CD4-positive, alpha-beta T cell treated with Interleukin-12 subunit alpha and Interleukin-12 subunit beta, for 1 hour (primary cell): ENCODE data around the gene GCGR.

ENCODE experiments used
- DNase-seq: peaks from one replicate; pipeline ENCODE4 v3.0.0-alpha.2; 2020

Gene GCGR

DNA sequence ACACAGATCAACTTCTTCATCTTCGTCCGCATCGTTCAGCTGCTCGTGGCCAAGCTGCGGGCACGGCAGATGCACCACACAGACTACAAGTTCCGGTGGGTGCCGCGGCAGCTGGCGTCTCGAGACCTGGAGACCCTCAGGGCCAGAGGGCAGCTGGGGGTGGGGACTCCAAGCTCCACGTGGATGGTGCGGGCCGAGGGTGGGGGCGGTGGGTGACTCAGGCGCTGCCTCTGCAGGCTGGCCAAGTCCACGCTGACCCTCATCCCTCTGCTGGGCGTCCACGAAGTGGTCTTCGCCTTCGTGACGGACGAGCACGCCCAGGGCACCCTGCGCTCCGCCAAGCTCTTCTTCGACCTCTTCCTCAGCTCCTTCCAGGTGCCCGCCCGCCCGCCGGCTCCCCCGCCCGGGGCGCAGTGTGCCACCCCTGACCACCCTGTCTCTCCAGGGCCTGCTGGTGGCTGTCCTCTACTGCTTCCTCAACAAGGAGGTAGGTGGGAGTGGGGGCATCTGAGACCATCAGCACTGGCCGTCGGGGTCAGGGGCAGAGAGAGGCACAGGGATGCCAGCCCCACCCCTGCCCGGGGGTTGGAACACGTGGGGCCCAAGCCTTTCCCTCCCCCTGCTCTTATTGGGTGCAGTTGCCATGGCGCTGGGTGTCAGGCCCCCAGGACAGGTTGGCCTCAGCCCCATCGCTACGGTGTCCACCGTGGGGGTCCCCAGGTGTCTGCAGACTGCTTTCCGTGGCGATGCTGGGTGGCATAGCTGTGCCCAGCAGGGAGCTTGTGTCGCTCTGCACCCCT lies 8.8 kb downstream of the GCGR start:
- DNase-seq = no peak

GRCh38 chr17:81813371-81813684 lies 9.4 kb downstream of the GCGR start:
- DNase-seq = no peak

- DNase-seq = no peak
These were observed 10.1 kb downstream of the GCGR start for GRCh38 chr17:81813861-81814683.

DNA sequence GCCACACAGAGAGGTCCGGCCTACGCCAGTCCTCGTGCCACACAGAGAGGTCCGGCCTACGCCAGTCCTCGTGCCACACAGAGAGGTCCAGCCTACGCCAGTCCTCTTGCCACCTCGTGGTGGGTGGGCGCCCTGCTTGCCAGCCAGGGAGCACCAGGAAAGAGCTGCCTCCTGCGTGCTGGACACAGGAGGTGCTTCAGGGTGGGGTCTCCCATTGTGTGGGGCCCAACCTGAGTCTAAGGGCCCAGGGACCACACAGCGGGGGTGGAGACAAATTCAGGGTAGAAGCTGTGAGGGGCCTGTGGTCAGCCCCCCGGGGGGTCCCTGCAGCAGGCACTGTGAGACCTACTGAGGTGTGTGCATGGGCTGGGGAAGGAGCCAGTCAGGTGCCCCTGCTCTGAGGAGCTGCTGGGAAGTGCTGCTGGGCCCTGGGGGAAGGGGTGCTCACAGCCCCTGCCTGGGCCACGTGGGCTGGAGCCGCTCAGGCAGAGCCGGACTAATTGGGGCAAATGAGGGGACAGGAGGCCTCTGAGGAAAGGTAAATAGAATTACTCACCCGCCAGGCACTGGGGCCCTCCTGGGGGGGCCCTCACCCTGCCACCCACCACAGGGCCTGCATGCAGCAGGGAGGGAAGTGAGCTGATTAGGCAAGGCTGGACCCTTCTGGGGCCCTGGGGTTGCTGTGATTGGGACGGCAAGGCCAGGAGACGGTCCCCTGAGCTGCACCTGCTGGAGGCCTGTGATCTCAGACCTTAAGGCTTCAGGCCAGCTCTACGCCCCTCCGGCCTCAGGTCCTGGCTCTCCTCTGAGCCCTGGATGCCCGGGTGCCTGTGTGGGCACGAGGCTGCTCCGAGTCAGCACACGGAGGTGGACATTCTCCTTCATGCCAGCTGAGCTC lies 11.0 kb downstream of the GCGR start:
- no peak for DNase-seq

GRCh38 chr17:81815646-81815986 lies 11.7 kb downstream of the GCGR start:
- DNase-seq = no peak

DNA sequence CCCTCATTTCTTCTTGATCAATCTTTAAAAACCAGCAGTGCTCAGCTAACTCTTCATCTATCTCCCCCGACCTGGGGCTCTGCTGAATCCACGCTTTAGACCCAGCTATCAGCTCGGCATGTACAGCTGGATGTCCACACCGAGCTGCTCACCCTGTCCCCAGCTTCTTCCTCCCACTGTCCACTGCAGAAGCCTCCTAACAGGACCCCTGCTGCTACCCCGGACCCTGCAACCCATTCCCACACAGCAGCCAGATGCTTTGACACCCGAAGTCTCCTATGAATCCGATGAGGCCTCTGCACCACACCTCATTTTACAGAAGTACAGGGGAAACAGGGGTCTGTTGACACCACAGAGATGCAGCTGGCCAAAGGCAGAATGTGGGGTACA lies 13.8 kb downstream of the GCGR start:
- DNase-seq = no peak

GRCh38 chr17:81819708-81820107 lies 15.8 kb downstream of the GCGR start:
- DNase-seq = no peak

DNA sequence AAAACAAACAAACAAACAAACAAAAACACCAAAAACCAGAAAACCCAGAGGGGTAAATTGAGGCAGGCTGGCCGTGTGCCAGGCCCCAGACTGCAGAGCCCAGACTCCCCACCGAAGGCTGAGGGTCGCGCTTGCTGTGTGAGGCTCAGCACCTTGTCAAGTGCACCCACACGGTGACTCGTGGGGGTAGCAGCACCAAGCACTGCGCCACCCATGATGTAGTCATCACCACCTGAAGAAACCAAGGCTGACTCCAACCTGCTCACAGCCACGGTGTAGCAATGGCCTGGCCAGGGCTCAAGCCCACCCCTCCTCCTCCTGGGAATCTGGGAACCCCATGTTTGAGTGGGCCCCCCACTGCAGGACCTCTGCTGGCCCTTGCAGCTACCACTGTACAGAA lies 17.2 kb downstream of the GCGR start:
- DNase-seq = no peak

- no peak for DNase-seq
These were observed 17.8 kb downstream of the GCGR start for GRCh38 chr17:81821603-81822311.

DNA sequence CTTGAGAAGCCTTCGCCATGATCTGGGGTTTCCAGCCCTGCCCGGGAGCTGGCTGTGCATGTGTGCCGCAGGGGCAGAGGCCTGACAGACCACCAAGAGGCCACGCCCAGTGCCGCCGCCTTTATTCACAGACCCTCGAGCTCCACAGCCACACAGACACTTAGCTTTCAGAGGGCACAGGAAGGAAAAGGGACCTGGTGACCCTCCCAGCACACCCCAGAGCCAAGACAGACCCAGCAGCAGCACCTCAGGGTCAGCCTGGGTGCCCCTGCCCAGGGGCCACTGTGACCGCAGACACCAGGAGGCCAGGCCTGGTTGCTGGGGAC lies 18.3 kb downstream of the GCGR start:
- DNase-seq = no peak

DNA sequence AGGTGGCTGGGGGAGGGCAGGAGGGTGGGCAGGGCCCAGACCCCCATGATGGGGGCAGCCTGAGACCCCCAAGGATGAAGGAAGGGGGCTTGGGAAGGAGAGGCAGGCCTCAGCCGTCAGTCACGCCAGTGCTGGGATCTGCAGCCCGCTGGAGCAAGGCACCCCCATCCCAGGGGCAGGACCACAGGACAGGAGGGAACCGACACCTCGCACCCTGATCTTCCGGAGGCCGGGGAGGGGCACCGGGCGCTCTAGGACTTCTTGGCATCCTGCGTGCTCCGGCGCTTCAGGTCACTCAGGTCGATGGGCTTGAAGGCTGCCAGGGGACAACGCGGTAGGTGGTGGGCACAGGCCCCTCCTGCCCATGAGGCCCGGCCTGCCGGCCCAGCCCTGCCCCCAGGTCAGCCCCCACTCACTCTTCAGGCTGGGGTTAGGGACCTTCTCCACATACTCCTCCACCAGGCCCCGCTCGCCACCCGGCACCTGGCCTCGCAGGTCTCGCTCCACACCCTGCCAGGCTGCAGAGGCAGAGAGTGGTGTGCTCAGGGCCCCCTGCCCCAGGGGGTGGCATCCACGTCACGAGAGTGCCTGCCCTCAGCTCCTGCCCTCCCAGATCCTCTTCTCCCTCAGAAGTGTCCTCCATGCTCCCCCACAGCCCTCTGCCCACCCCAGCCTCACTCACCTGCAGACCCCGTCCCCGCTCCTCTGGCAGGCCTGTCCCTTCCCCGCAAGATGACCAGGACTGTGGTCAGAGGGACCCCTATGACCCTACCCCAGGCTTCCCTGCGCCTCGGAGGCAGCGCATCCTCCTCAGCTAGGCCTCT lies 19.3 kb downstream of the GCGR start:
- no peak for DNase-seq

DNA sequence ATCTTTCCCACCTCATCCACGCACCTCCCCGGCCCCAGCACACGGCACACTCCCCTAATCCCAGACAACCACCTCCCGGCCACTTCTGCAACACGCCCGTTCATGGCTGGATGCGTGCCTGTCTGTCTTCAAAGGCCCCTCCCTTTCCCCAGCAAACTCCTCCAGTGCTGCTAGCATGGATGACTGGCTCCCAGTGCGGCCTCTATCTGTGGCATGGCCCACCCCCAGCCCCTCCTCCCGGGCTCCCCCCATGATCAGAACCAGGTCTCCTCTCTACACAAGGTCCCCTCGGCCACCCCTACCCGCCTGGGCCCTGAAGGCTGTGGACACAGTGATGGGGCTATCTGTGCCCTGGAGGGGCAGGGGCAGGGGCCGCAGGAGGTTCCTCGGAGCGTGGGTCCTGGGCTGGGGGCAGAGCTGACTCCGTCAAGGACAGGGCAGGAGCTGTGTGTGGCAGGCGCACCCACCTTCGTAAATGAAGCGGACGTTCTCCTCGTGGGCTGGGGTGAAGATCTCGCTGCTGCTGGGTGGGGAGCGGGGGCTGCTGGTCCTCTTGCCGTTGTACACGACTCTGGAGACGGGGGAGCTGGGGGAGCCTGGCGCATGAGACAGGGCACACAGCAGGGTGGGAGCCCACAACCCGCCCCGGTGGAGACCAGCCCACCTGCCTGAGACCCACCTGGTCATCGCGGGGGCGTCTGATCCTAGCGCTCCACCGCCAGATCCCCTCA lies 20.0 kb downstream of the GCGR start:
- DNase-seq = no peak

DNA sequence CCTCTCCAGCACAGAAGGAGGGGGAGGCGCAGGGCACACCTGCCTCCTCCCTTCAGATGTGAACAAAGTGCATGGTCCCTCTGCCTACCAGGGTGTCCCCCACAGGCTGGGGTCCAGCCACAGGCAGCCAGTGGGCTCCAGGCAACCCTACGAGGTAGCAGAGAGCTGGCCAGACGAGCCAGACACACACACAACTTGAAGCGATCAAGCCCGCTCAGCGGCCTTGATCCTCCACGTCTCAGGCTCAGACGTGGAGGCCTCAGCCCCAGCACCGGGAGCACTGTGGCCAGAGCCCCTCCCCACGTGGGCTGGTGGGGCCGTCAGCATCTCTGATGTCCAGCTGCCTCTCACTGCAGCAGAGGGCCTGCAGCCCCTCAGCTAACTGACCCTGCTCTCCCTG lies 20.6 kb downstream of the GCGR start:
- DNase-seq = no peak

DNA sequence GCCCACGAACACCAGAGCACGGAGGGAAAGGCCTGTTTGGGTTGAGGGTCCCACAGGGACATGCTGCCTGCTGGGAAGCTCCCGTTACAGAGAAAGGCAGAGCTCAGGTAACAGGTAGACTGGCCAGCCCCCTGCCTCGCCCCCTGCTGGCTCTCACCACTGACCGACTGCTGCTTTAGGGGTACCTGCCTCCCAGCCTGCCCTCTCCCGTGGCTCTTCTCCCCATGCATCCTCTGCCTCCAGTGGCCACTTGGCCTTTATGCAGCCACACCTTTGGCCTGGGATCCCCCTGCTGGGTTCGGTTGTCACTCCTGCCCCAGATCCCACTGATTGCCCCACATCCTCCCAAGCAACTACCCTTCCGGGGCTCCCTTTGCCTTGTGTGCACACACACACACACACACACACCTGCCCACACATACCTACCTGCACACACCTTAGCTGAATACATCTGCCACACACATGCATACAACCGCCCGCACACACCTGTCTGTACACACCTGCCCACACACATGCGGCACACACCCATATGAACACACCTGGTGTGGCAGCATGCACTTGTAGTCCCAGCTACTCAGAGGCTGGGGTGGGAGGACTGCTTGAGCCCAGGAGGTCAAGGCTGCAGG lies 22.0 kb downstream of the GCGR start:
- DNase-seq = no peak

- DNase-seq = no peak
These were observed 24.7 kb downstream of the GCGR start for GRCh38 chr17:81828656-81829055.

- no peak for DNase-seq
These were observed 25.9 kb downstream of the GCGR start for GRCh38 chr17:81829858-81830257.

- DNase-seq = no peak
These were observed 27.6 kb downstream of the GCGR start for GRCh38 chr17:81831563-81831956.

DNA sequence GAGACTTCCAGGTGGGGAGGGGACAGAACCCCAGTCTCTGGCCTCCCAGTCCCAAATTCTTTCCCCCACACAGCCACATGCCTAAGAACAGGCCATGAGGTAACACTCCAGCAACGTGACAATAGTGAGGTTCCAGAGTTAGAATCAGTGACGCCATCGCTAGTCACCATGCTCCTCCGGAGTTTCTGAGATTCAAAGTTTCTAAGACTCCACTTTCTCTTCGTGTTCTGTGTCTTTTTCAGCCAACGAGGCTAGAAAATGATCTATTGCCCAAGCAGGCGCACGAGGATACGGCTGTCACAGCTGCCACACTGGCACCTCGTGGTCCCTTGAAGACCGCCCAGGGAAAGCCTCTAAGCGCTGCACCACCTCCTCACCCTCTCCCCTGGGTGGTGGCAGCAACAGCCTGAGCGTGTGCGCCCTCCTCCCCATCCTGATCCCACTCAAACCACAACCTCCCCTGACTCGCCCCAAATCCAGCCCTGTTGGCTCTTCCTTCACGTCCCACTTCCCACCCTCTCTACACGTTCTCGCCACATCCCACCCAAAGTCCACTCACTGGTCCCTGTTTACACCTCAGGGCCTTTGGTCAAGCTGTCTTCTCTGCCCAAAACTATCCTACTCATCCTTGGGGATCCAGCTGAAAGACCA lies 28.1 kb downstream of the GCGR start:
- DNase-seq = peak; percentile 52

GRCh38 chr17:81832608-81833159 lies 28.7 kb downstream of the GCGR start:
- DNase-seq = peak; percentile 27
